Upper lobe of left lung (tissue), 4 donors: Measurements from ENCODE around the gene OCIAD1.
"Not testable (repeated sequence)": the region's sequence is repeated elsewhere in the genome, so short reads cannot be mapped to it uniquely, and the experiment has no call there.

ENCODE experiments used
- EP300 ChIP-seq, 4 donors: sonication (generic); formaldehyde crosslinking; IDR thresholded peaks; one replicate each; pipeline ENCODE4 v1.5.1; 2017; ENCODE audit warnings: antibody characterized with exemption in 4 of 4, control low read depth in 2 of 4
- POLR2A ChIP-seq, 4 donors: fragments of 450-650 bp; IDR thresholded peaks; one replicate each; pipeline ENCODE4 v1.5.1; 2016 to 2017; ENCODE audit warnings: antibody characterized with exemption in 4 of 4, mild to moderate bottlenecking in 2 of 4
- POLR2AphosphoS5 ChIP-seq, 2 donors: sonication (generic); formaldehyde crosslinking; IDR thresholded peaks; one replicate each; pipeline ENCODE4 v1.5.1; 2017; ENCODE audit warnings: antibody characterized with exemption in 2 of 2
- TF ChIP-seq, protein P1 (sequence below), 6 experiments: fragments of 450-650 bp in 4 of 6; fragments of 200-600 bp in 2 of 6; sonication (generic) in 2 of 6; IDR thresholded peaks; one replicate each; pipeline ENCODE4 v1.5.1; 2016 to 2019; ENCODE audit warnings: antibody characterized with exemption in 6 of 6

DNA sequence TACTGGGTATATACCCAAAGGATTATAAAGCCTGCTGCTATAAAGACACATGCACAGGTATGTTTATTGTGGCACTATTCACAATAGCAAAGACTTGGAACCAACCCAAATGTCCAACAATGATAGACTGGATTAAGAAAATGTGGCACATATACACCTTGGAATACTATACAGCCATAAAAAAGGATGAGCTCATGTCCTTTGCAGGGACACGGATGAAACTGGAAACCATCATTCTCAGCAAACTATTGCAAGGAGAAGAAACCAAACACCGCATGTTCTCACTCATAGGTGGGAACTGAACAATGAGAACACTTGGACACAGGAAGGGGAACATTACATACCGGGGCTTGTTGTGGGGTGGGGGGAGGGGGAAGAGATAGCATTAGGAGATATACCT is 58.9 kb downstream of the OCIAD1 start:
- TF ChIP-seq, protein P1, sequence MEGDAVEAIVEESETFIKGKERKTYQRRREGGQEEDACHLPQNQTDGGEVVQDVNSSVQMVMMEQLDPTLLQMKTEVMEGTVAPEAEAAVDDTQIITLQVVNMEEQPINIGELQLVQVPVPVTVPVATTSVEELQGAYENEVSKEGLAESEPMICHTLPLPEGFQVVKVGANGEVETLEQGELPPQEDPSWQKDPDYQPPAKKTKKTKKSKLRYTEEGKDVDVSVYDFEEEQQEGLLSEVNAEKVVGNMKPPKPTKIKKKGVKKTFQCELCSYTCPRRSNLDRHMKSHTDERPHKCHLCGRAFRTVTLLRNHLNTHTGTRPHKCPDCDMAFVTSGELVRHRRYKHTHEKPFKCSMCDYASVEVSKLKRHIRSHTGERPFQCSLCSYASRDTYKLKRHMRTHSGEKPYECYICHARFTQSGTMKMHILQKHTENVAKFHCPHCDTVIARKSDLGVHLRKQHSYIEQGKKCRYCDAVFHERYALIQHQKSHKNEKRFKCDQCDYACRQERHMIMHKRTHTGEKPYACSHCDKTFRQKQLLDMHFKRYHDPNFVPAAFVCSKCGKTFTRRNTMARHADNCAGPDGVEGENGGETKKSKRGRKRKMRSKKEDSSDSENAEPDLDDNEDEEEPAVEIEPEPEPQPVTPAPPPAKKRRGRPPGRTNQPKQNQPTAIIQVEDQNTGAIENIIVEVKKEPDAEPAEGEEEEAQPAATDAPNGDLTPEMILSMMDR (IDR thresholded peaks at IDR 0.05) = not testable (repeated sequence)
- not testable (repeated sequence) for TF ChIP-seq EP300, POLR2A, POLR2AphosphoS5 (IDR thresholded peaks at IDR 0.05)
